Heart left ventricle (tissue), 16 donors: Measurements from ENCODE around the gene SH2D4B. TPM values are rescaled to one million over a fixed set of nuclear protein-coding genes. Genes with fewer than 3 reads are reported as not detected.

Source experiments
- ATAC-seq, 4 donors: fragments of 200-7000 bp; cut with Tn5 transposase; one replicate each; pipeline ENCODE4 v1.9.1; 2020 to 2022; ENCODE audit warnings: moderate library complexity in 4 of 4, mild to moderate bottlenecking in 3 of 4, moderate number of reproducible peaks in 1 of 4
- DNase-seq, 5 donors: peaks; one replicate each; pipeline ENCODE4 v3.0.0-alpha.2; 2020
- H3K27ac ChIP-seq, 12 donors: fragments of 200-600 bp; sonication (generic) in 4 of 12; one replicate each; pipeline versions ENCODE4 v1.5.0 to v1.8.0; 2016 to 2022; ENCODE audit warnings: mild to moderate bottlenecking in 2 of 12
- H3K27me3 ChIP-seq, 9 donors: fragments of 200-600 bp; sonication (generic) in 2 of 9; one replicate each; pipeline versions ENCODE4 v1.5.1 to v1.8.0; 2016 to 2022; ENCODE audit warnings: mild to moderate bottlenecking in 3 of 9
- H3K36me3 ChIP-seq, 9 donors: fragments of 200-600 bp; sonication (generic) in 2 of 9; one replicate each; pipeline versions ENCODE4 v1.5.0 to v1.8.0; 2018 to 2022; ENCODE audit warnings: mild to moderate bottlenecking in 2 of 9
- H3K4me1 ChIP-seq, 12 donors: fragments of 200-600 bp; sonication (generic) in 4 of 12; one replicate each; pipeline versions ENCODE4 v1.5.0 to v1.8.0; 2016 to 2022; ENCODE audit warnings: mild to moderate bottlenecking in 3 of 12
- H3K4me3 ChIP-seq, 12 donors: fragments of 200-600 bp; sonication (generic) in 4 of 12; one replicate each; pipeline versions ENCODE4 v1.5.0 to v1.8.0; 2017 to 2022; ENCODE audit warnings: mild to moderate bottlenecking in 9 of 12, moderate library complexity in 4 of 12
- H3K9me3 ChIP-seq, 12 donors: fragments of 200-600 bp; sonication (generic) in 4 of 12; one replicate each; pipeline versions ENCODE4 v1.5.0 to v1.8.0; 2016 to 2022; ENCODE audit warnings: mild to moderate bottlenecking in 1 of 12
- POLR2A ChIP-seq, 2 donors: fragments of 450-650 bp; IDR thresholded peaks; one replicate each; pipeline ENCODE4 v1.6.1; 2017; ENCODE audit warnings: antibody characterized with exemption in 2 of 2, mild to moderate bottlenecking in 2 of 2, moderate library complexity in 2 of 2
- WGBS, 4 donors: extraction: QIAGEN DNeasy Blood & Tissue Kit in 2 of 4; methylation state at CpG; one replicate each; pipeline versions ENCODE4 v1.1.5 to v1.1.7; 2013 to 2018; 5-methylcytosine and 5-hydroxymethylcytosine counted together
- intact Hi-C, 10 donors: fragments of 100-400 bp; cut with DNase I; formaldehyde crosslinking; loops; one replicate each; pipeline versions ENCODE4 v1.11.1 to v1.14.2; 2022
- polyA plus RNA-seq, 2 donors: library from polyadenylated mRNA; stranded (reverse); fragments of 200-250 nt; gene quantifications; one replicate each; pipeline ENCODE4 v1.2.3, GENCODE V29; 2013
- total RNA-seq, 9 donors: library from RNA; depleted of rRNA in 2 of 9; stranded (reverse); fragments of >200 nt in 2 of 9; fragmentation: NEBNext Ultra II Directional in 3 of 9; extraction: Animal tissue kit (Norgen Biotek cat#: 25700) in 3 of 9; gene quantifications; one replicate each; pipeline versions ENCODE4 v1.1.0 to v1.2.4, GENCODE V29; 2016 to 2023
- TF ChIP-seq, protein P1 (sequence below), 12 donors: fragments of 200-600 bp; sonication (generic) in 4 of 12; IDR thresholded peaks; one replicate each; pipeline versions ENCODE4 v1.5.0 to v1.8.0; 2018 to 2022; ENCODE audit warnings: antibody characterized with exemption in 12 of 12, mild to moderate bottlenecking in 5 of 12
- donor health status: ischemic (EF 13 %, LVEDD 7.1; RV severe dilation, severe dysfunction).
- donor health status: healthy with polysubstance abuse.
- donor health status: DM: no; HTN: yes; CAD: no.
- donor health status: DM: no; HTN: no; CAD: no.
- donor health status: ischemic (EF 25% LVEDD 6.9; RV normal size, moderate dysfunction).
- donor health status: ischemic (EF 25% LVEDD 5.7; RV mildly dilated, moderate dysfunction).
- donor health status: healthy.
- donor health status: DM: yes; HTN: yes; CAD: no.
- donor health status: ischemic (EF 35%, LVEDD 5.7; RV mildly dilated, moderate dysfunction).
- donor health status: nonischemic (EF 11% LVEDD 7.7; RV severe dilation, severe dysfunction).
- donor health status: DM: yes; HTN: yes; CAD: no.
- donor health status: PGD.
- donor health status: ischemic (EF 29% LVEDD 5.4; RV normal size, mild dysfunction).
- donor health status: nonischemic (EF 23%, LVEDD 6.1; RV moderate dilation, normal function).

SH2D4B gene
- total and polyA plus RNA-seq, 11 donors: 0.19 TPM; not detected in 10

DNA sequence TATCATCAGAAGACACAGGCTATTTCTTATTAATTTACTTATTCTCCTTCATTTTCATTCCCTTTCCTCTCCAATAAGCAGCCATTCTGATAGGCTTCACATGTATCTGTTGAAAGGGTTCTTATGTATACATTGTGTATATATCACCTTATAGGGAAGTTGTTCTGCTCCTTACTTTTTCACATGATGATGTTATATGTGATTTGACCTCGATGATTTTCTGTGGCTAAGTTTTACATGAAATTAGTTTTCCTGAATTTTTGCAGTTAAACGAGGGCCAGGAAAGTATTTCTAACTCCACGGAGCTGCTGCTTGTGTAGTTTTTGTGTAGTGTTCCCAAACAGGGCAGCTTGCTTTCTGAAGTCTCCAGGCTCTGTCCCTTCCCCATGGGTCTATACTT lies 84.5 kb downstream of the SH2D4B start:
- peak overlapping the region in 1 of 12 donors; percentile 29 for H3K27ac ChIP-seq
- no peaks in the 10 kb centered on the region for H3K9me3 ChIP-seq
- no peak for ATAC-seq
- no peaks in the 10 kb centered on the region for H3K36me3 ChIP-seq
- intact Hi-C loops: no loop called here
- no peaks in the 10 kb centered on the region for H3K4me1 ChIP-seq
- TF ChIP-seq POLR2A (IDR thresholded peaks at IDR 0.05): no peak
- TF ChIP-seq, protein P1, sequence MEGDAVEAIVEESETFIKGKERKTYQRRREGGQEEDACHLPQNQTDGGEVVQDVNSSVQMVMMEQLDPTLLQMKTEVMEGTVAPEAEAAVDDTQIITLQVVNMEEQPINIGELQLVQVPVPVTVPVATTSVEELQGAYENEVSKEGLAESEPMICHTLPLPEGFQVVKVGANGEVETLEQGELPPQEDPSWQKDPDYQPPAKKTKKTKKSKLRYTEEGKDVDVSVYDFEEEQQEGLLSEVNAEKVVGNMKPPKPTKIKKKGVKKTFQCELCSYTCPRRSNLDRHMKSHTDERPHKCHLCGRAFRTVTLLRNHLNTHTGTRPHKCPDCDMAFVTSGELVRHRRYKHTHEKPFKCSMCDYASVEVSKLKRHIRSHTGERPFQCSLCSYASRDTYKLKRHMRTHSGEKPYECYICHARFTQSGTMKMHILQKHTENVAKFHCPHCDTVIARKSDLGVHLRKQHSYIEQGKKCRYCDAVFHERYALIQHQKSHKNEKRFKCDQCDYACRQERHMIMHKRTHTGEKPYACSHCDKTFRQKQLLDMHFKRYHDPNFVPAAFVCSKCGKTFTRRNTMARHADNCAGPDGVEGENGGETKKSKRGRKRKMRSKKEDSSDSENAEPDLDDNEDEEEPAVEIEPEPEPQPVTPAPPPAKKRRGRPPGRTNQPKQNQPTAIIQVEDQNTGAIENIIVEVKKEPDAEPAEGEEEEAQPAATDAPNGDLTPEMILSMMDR (IDR thresholded peaks at IDR 0.05): no peak
- no peak for DNase-seq
- no peaks in the 10 kb centered on the region for H3K27me3 ChIP-seq
- H3K4me3 ChIP-seq: no peak overlapping the region
- 77 to 86% (median 83%) methylated on average over 3 of the region's 3 CpGs for WGBS, 4 donors

DNA sequence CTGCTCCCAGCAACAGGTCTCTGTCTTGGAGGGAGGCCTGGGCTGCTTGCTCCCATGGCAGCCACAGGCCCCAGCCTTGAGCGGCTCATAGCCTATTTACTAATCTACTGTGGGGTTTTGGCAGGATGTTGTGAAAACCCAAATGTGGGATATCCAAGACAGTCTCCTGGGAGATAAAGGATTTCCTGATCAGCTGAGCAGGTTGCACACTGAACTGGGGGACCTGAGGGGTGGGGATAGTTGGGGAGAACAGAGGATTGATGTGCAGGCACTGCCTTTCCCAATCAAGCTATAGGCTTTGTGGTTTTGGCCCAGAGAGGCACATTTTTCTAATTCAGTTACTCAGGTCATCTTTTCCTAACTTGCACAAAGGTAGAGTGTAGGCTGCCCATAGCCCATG lies 92.6 kb downstream of the SH2D4B start:
- no peak overlapping the region for H3K4me3 ChIP-seq
- ATAC-seq (no peak), DNase-seq (no peak)
- H3K9me3 ChIP-seq: no peaks in the 10 kb centered on the region
- 43 to 73% (median 48%) methylated on average over 1 of the region's 1 CpG for WGBS, 4 donors
- H3K4me1 ChIP-seq: no peaks in the 10 kb centered on the region
- intact Hi-C loops: no loop called here
- H3K27me3 ChIP-seq: no peaks in the 10 kb centered on the region
- H3K27ac ChIP-seq: no peak overlapping the region
- TF ChIP-seq, protein P1 (IDR thresholded peaks at IDR 0.05): no peak
- TF ChIP-seq POLR2A (IDR thresholded peaks at IDR 0.05): no peak
- H3K36me3 ChIP-seq: no peaks in the 10 kb centered on the region

DNA sequence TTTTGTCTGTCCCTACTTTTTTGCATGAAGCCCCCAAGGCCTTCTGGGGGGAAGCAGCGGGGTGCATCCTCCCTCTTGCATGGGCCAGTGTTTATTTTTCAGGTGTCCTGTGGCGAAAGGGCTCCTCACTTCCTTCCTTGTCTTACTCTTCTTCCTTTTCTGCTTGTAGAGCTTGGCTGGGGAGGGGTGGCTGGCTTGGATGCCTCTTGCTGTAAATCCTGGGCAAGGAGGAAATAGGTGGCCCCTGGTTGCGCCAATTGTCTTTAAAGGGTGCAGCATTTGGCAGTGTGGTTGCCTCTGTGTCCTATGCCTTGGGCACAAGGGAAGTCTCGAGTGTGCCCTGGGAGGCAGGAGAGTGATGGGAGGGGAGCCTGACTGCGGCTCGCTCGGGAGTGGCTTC lies 95.0 kb downstream of the SH2D4B start:
- intact Hi-C loops: no loop called here
- Histone ChIP-seq H3K27ac (no peak overlapping the region), H3K36me3 (no peaks in the 10 kb centered on the region), H3K4me3 (no peak overlapping the region), H3K27me3 (no peaks in the 10 kb centered on the region), H3K4me1 (no peaks in the 10 kb centered on the region), H3K9me3 (no peaks in the 10 kb centered on the region)
- TF ChIP-seq, protein P1 (IDR thresholded peaks at IDR 0.05): no peak
- TF ChIP-seq POLR2A (IDR thresholded peaks at IDR 0.05): no peak
- no peak for ATAC-seq
- WGBS, 4 donors: 90 to 92% (median 90%) methylated on average over 7 of the region's 7 CpGs
- no peak for DNase-seq

DNA sequence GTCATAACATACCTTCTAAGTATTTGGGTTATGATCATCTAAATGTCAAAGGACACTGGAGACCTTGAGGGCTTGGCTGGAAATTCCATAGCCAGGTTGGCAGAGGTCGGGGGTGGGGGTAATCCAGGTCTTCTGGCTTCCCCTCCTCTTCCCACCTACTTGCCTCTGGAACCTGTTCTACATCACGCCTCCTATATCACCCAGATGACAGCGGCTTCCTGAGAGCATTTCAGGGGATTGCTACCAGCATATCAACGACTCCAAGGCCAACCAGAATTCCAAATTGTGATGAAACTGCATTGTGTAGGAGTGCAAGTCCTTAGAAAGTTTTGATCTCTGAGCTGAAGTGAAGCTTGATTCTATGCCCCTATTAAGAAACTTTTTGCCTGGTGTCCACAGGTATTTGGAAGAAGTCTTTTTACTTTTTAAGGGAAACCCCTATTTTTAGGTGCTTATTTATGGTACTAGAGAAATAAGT lies 95.7 kb downstream of the SH2D4B start:
- intact Hi-C loops: no loop called here
- Histone ChIP-seq H3K4me1 (no peaks in the 10 kb centered on the region), H3K27me3 (no peaks in the 10 kb centered on the region), H3K36me3 (no peaks in the 10 kb centered on the region), H3K9me3 (no peaks in the 10 kb centered on the region), H3K4me3 (no peak overlapping the region), H3K27ac (no peak overlapping the region)
- TF ChIP-seq, protein P1 (IDR thresholded peaks at IDR 0.05): no peak
- TF ChIP-seq POLR2A (IDR thresholded peaks at IDR 0.05): no peak
- DNase-seq (no peak), ATAC-seq (no peak)
- 29 to 34% (median 32%) methylated on average over 4 of the region's 4 CpGs for WGBS, 4 donors
